Measurements from ENCODE around the gene PCDHGA2. TPM values are rescaled to one million over a fixed set of nuclear protein-coding genes. Genes with fewer than 3 reads are reported as not detected.

Gene PCDHGA2
- total and polyA plus RNA-seq, 4 donors = 0.23 to 0.46 (median 0.34) TPM

DNA sequence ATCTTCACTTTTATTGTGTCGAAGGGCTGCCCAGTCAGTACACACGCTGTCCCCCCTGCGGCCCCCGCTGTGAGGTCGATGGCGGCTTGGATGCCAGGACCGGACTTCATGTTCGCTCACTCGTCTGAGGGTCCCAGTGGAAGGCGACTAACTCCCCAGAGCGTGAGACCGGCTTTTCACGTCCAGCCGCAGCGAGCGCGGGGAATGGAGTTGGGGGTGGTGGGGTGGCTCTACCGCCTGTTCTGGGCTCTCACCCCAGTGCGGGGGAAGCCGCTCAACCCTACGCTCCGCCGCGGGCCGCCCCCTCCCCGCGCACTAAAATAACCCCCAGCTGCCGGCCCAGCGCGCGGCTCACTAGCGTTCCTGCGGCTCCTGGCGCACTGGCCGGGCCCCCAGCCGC lies 34.8 kb upstream of the PCDHGA2 start, which contains the start of gene SLC25A2:
TSS of gene SLC25A2 (minus strand) at position 294 of the 400 bp plus-strand sequence. CDS start at position 110, 184 bp downstream.
- 48% methylated on average over 36 of the region's 36 CpGs for WGBS
- no peak for DNase-seq (ENCODE audit: low spot score)
- H3K4me3 ChIP-seq (ENCODE audit: low read depth in 1 of 3, low read length in 3 of 3) = peak within 1 kb of the TSS in 2 of 3 donors; percentile 20 to 46

More for the DNA sequence above, 34.8 kb upstream of the PCDHGA2 start, which contains the start of gene SLC25A2:
- Histone ChIP-seq H3K27me3 (ENCODE audit: control insufficient read depth in 4 of 4, insufficient read depth in 4 of 4, low read length in 3 of 4) (no peaks in the 10 kb centered on the region), H3K4me1 (ENCODE audit: control insufficient read depth in 4 of 4, insufficient read depth in 4 of 4, low read length in 3 of 4) (no peaks in the 10 kb centered on the region), H3K9ac (ENCODE audit: low read depth in 1 of 2, low read length in 2 of 2) (no peak within 1 kb of the TSS), H3K27ac (ENCODE audit: low read depth in 1 of 2, low read length in 2 of 2) (no peak within 1 kb of the TSS), H3K36me3 (ENCODE audit: control insufficient read depth in 4 of 4, insufficient read depth in 3 of 4, low read depth in 1 of 4, low read length in 3 of 4) (peaks cover 0 to 6% (median 0%) of the 10 kb centered on the region in 4 donors), H3K9me3 (ENCODE audit: control insufficient read depth in 4 of 4, low read length in 3 of 4) (peaks cover 33 to 79% (median 49%) of the 10 kb centered on the region in 4 donors)
- no peak for TF ChIP-seq YY1 (IDR thresholded peaks at IDR 0.05)
- no peak for TF ChIP-seq CTCF (IDR thresholded peaks at IDR 0.05; ENCODE audit: low read depth, low read length, missing input control)
- no peak for TF ChIP-seq JUND (IDR thresholded peaks at IDR 0.05)
- no peak for TF ChIP-seq FOXA2 (IDR thresholded peaks at IDR 0.05)
- TF ChIP-seq TAF1 (conservative IDR thresholded peaks at IDR 0.05) = no peak
- no peak for TF ChIP-seq HNF4A (conservative IDR thresholded peaks at IDR 0.05)
- TF ChIP-seq NR2F2 (IDR thresholded peaks at IDR 0.05) = no peak
- TF ChIP-seq RXRA (IDR thresholded peaks at IDR 0.05) = no peak
- TF ChIP-seq SP1 (IDR thresholded peaks at IDR 0.05) = no peak
- TF ChIP-seq HNF4G (IDR thresholded peaks at IDR 0.05) = no peak
- TF ChIP-seq, protein P1, sequence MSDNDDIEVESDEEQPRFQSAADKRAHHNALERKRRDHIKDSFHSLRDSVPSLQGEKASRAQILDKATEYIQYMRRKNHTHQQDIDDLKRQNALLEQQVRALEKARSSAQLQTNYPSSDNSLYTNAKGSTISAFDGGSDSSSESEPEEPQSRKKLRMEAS (IDR thresholded peaks at IDR 0.05) = no peak
- TF ChIP-seq EGR1 (IDR thresholded peaks at IDR 0.05; ENCODE audit: low read depth in 2 of 2) = no peak
- TF ChIP-seq GABPA (IDR thresholded peaks at IDR 0.05 in 1 of 2, conservative IDR thresholded peaks at IDR 0.05 in 1 of 2) = no peak
- TF ChIP-seq RAD21 (IDR thresholded peaks at IDR 0.05) = no peak
- TF ChIP-seq REST (IDR thresholded peaks at IDR 0.05) = no peak
- no peak for TF ChIP-seq FOXA1 (IDR thresholded peaks at IDR 0.05)
- TF ChIP-seq, protein P2, sequence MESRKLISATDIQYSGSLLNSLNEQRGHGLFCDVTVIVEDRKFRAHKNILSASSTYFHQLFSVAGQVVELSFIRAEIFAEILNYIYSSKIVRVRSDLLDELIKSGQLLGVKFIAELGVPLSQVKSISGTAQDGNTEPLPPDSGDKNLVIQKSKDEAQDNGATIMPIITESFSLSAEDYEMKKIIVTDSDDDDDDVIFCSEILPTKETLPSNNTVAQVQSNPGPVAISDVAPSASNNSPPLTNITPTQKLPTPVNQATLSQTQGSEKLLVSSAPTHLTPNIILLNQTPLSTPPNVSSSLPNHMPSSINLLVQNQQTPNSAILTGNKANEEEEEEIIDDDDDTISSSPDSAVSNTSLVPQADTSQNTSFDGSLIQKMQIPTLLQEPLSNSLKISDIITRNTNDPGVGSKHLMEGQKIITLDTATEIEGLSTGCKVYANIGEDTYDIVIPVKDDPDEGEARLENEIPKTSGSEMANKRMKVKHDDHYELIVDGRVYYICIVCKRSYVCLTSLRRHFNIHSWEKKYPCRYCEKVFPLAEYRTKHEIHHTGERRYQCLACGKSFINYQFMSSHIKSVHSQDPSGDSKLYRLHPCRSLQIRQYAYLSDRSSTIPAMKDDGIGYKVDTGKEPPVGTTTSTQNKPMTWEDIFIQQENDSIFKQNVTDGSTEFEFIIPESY (IDR thresholded peaks at IDR 0.05) = no peak
- TF ChIP-seq ATF3 (IDR thresholded peaks at IDR 0.05) = no peak
